Measurements from ENCODE around the gene HDAC9. TPM values are rescaled to one million over a fixed set of nuclear protein-coding genes. Genes with fewer than 3 reads are reported as not detected.
"Not testable (repeated sequence)": the region's sequence is repeated elsewhere in the genome, so short reads cannot be mapped to it uniquely, and the experiment has no call there.

Gene HDAC9
- polyA plus RNA-seq, 1 donor = 18.6 TPM

GRCh38 chr7:18990700-18991099, 495.2 kb downstream of the HDAC9 start:
- DNase-seq = not testable (repeated sequence)

GRCh38 chr7:18993933-18994668, 498.6 kb downstream of the HDAC9 start:
- no peak for DNase-seq

GRCh38 chr7:18995270-18995671, 499.7 kb downstream of the HDAC9 start:
- DNase-seq = no peak

- DNase-seq = no peak
Measured at GRCh38 chr7:18995811-18996426, 500.4 kb downstream of the HDAC9 start.

- no peak for DNase-seq
Measured at GRCh38 chr7:18996583-18996982, 501.0 kb downstream of the HDAC9 start.

- DNase-seq = no peak
Measured at GRCh38 chr7:18997477-18998150, 502.1 kb downstream of the HDAC9 start.

GRCh38 chr7:19000410-19000809, 504.9 kb downstream of the HDAC9 start:
- DNase-seq = no peak

GRCh38 chr7:19001854-19002253, 506.3 kb downstream of the HDAC9 start:
- no peak for DNase-seq

- no peak for DNase-seq
Measured at GRCh38 chr7:19009241-19009935, 513.8 kb downstream of the HDAC9 start.

- no peak for DNase-seq
Measured at GRCh38 chr7:19009936-19010280, 514.4 kb downstream of the HDAC9 start.

- DNase-seq = no peak
Measured at GRCh38 chr7:19011212-19011611, 515.7 kb downstream of the HDAC9 start.

- no peak for DNase-seq
Measured at GRCh38 chr7:19015098-19015497, 519.5 kb downstream of the HDAC9 start.

- no peak for DNase-seq
Measured at GRCh38 chr7:19016140-19016539, 520.6 kb downstream of the HDAC9 start.

- no peak for DNase-seq
Measured at GRCh38 chr7:19017374-19017773, 521.8 kb downstream of the HDAC9 start.

GRCh38 chr7:19020062-19020461, 524.5 kb downstream of the HDAC9 start:
- no peak for DNase-seq

GRCh38 chr7:19020711-19021110, 525.2 kb downstream of the HDAC9 start:
- no peak for DNase-seq

GRCh38 chr7:19023477-19023876, 527.9 kb downstream of the HDAC9 start:
- no peak for DNase-seq

- no peak for DNase-seq
Measured at GRCh38 chr7:19024261-19024660, 528.7 kb downstream of the HDAC9 start.

- DNase-seq = no peak
Measured at GRCh38 chr7:19026888-19027287, 531.3 kb downstream of the HDAC9 start.

GRCh38 chr7:19030281-19030680, 534.7 kb downstream of the HDAC9 start:
- DNase-seq = peak; percentile 16

GRCh38 chr7:19032942-19033341, 537.4 kb downstream of the HDAC9 start:
- not testable (repeated sequence) for DNase-seq

- no peak for DNase-seq
Measured at GRCh38 chr7:19051767-19052375, 556.3 kb downstream of the HDAC9 start.

Data from hindlimb muscle (tissue), 1 donor.